Endodermal cell (in vitro differentiated cells): ENCODE data around the gene NKAIN1. TPM values are rescaled to one million over a fixed set of nuclear protein-coding genes. Genes with fewer than 3 reads are reported as not detected.

Experiments
- DNase-seq: peaks from one replicate; pipeline ENCODE4 v3.0.0-alpha.2; 2017
- H3K27ac ChIP-seq: 2 replicates; pipeline ENCODE4 v1.5.1; 2013; ENCODE audit warnings: mild to moderate bottlenecking, low read depth, low read length, moderate library complexity
- H3K27me3 ChIP-seq: 2 replicates; pipeline ENCODE4 v1.6.1; 2013; ENCODE audit warnings: mild to moderate bottlenecking, low read length, moderate library complexity; ENCODE audit not compliant: insufficient read depth, control insufficient read depth, poor library complexity, severe bottlenecking
- H3K36me3 ChIP-seq: 2 replicates; pipeline ENCODE4 v1.7.0; 2013; ENCODE audit warnings: mild to moderate bottlenecking, low read length, moderate library complexity; ENCODE audit not compliant: control insufficient read depth, insufficient read depth
- H3K4me1 ChIP-seq: one replicate; pipeline ENCODE4 v1.7.0; 2013; ENCODE audit warnings: low read length; ENCODE audit not compliant: control insufficient read depth, insufficient read depth
- H3K4me3 ChIP-seq: 2 replicates; pipeline ENCODE4 v1.5.1; 2013; ENCODE audit warnings: mild to moderate bottlenecking, low read length, moderate library complexity
- H3K9ac ChIP-seq: 2 replicates; pipeline ENCODE4 v1.6.1; 2013; ENCODE audit warnings: mild to moderate bottlenecking, low read length, moderate library complexity; ENCODE audit not compliant: poor library complexity, severe bottlenecking; ENCODE audit errors: extremely low read depth
- H3K9me3 ChIP-seq: 2 replicates; pipeline ENCODE4 v1.6.1; 2013; ENCODE audit warnings: mild to moderate bottlenecking, low read length, moderate library complexity; ENCODE audit not compliant: control insufficient read depth
- H3K27ac Mint-ChIP-seq: 2 replicates; pipeline ENCODE4 v1.8.0; 2020; ENCODE audit warnings: mixed read lengths
- H3K27me3 Mint-ChIP-seq: 2 replicates; pipeline ENCODE4 v1.8.0; 2021; ENCODE audit warnings: mild to moderate bottlenecking, mixed read lengths; ENCODE audit not compliant: insufficient read depth
- H3K36me3 Mint-ChIP-seq: 2 replicates; pipeline ENCODE4 v1.8.0; 2020; ENCODE audit warnings: low read depth, mixed read lengths
- H3K4me1 Mint-ChIP-seq: 2 replicates; pipeline ENCODE4 v1.8.0; 2020; ENCODE audit warnings: mixed read lengths
- H3K4me3 Mint-ChIP-seq: 2 replicates; pipeline ENCODE4 v1.8.0; 2020; ENCODE audit warnings: mild to moderate bottlenecking, moderate library complexity, mixed read lengths
- H3K9me3 Mint-ChIP-seq: 2 replicates; pipeline ENCODE4 v1.8.0; 2020; ENCODE audit warnings: mild to moderate bottlenecking, mixed read lengths
- WGBS, 2 experiments: methylation state at CpG; one replicate each; pipeline versions ENCODE4 v1.1.5 to v1.1.7; 2013; ENCODE audit warnings: missing lambda C conversion rate in 2 of 2, mixed read lengths in 1 of 2; ENCODE audit not compliant: insufficient coverage in 1 of 2, insufficient read length in 1 of 2; 5-methylcytosine and 5-hydroxymethylcytosine counted together
- total RNA-seq, 2 donors: library from RNA; stranded (reverse); fragmentation: NEBNext Ultra II Directional in 1 of 2; extraction: Animal tissue kit (Norgen Biotek cat#: 25700) in 1 of 2; gene quantifications; 2 replicates in 1 of 2; 3 replicates in 1 of 2; pipeline ENCODE4 v1.2.1, GENCODE V29; 2021
- TF ChIP-seq, protein P1 (sequence below): fragments of 200-600 bp; sonication (generic); conservative IDR thresholded peaks from 2 replicates; pipeline ENCODE4 v1.5.0; 2021; ENCODE audit warnings: antibody characterized with exemption, mild to moderate bottlenecking

The NKAIN1 gene
- total RNA-seq, 2 donors from 2014 or later, result 7.0 to 13.2 TPM

DNA sequence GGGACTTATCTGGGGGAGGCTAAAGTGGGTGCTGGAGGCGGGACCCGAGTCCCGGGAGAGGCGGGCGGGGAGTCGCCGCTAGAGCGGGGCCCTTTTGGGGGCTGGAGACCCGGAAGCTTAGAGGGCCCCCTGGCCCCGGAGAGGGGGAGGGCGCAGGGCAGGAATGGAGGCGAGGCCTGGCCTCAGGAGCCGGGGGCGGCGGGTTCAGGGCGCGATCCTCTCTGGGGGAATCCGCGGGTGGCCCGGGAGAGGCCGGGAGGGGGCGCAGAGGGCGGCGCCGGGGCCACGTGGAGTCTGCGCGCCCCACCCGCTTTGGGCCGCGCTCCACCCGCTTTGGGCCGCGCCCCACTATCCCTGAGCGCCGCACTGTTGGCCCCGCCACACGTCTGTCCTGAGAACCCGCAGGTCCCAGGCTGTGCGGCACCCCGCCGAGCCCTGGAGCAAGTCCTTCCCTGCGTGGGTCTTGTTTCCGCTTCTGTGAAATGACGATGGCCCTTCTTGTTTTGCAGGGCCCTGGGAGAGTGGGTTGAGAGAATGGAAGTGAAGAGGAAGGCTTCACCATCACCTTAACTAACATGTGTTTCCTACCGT lies 84.4 kb downstream of the NKAIN1 start:
- H3K9ac ChIP-seq, result peak overlapping the region; percentile 69
- H3K9me3 ChIP-seq, result peaks cover 7% of the 10 kb centered on the region
- no peaks in the 10 kb centered on the region for H3K4me1 ChIP-seq
- Mint-ChIP-seq H3K27me3 (peaks cover 1% of the 10 kb centered on the region), H3K36me3 (peaks cover 13% of the 10 kb centered on the region), H3K4me3 (peak overlapping the region; percentile 77), H3K4me1 (peaks cover 8% of the 10 kb centered on the region), H3K27ac (peak overlapping the region; percentile 97), H3K9me3 (peaks cover 12% of the 10 kb centered on the region)
- H3K4me3 ChIP-seq, result peak overlapping the region; percentile 73
- DNase-seq, result no peak
- H3K36me3 ChIP-seq, result no peaks in the 10 kb centered on the region
- 3 to 10% methylated on average over 12 to 46 of the region's 46 CpGs for WGBS, 2 experiments
- peak overlapping the region; percentile 60 for H3K27ac ChIP-seq
- TF ChIP-seq, protein P1, sequence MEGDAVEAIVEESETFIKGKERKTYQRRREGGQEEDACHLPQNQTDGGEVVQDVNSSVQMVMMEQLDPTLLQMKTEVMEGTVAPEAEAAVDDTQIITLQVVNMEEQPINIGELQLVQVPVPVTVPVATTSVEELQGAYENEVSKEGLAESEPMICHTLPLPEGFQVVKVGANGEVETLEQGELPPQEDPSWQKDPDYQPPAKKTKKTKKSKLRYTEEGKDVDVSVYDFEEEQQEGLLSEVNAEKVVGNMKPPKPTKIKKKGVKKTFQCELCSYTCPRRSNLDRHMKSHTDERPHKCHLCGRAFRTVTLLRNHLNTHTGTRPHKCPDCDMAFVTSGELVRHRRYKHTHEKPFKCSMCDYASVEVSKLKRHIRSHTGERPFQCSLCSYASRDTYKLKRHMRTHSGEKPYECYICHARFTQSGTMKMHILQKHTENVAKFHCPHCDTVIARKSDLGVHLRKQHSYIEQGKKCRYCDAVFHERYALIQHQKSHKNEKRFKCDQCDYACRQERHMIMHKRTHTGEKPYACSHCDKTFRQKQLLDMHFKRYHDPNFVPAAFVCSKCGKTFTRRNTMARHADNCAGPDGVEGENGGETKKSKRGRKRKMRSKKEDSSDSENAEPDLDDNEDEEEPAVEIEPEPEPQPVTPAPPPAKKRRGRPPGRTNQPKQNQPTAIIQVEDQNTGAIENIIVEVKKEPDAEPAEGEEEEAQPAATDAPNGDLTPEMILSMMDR, result peak; percentile 51
- no peaks in the 10 kb centered on the region for H3K27me3 ChIP-seq

- H3K27ac Mint-ChIP-seq, result peak overlapping the region; percentile 98
- Histone ChIP-seq H3K9me3 (peaks cover 7% of the 10 kb centered on the region), H3K9ac (peak overlapping the region; percentile 92), H3K4me3 (peak overlapping the region; percentile 72), H3K36me3 (no peaks in the 10 kb centered on the region), H3K27ac (peak overlapping the region; percentile 98), H3K4me1 (no peaks in the 10 kb centered on the region), H3K27me3 (no peaks in the 10 kb centered on the region)
- DNase-seq, result peak; percentile 98
- peak overlapping the region; percentile 77 for H3K4me3 Mint-ChIP-seq
- peaks cover 1% of the 10 kb centered on the region for H3K27me3 Mint-ChIP-seq
- TF ChIP-seq, protein P1, result no peak
- H3K36me3 Mint-ChIP-seq, result peaks cover 13% of the 10 kb centered on the region
- WGBS, 2 experiments, result 2% methylated on average over 39 of the region's 51 CpGs; no CpG with 5 or more reads in 1 of the 2 experiments
- H3K4me1 Mint-ChIP-seq, result peaks cover 8% of the 10 kb centered on the region
- peaks cover 12% of the 10 kb centered on the region for H3K9me3 Mint-ChIP-seq
Observed at GRCh38 chr1:31154632-31155215, 85.0 kb downstream of the NKAIN1 start.

DNA sequence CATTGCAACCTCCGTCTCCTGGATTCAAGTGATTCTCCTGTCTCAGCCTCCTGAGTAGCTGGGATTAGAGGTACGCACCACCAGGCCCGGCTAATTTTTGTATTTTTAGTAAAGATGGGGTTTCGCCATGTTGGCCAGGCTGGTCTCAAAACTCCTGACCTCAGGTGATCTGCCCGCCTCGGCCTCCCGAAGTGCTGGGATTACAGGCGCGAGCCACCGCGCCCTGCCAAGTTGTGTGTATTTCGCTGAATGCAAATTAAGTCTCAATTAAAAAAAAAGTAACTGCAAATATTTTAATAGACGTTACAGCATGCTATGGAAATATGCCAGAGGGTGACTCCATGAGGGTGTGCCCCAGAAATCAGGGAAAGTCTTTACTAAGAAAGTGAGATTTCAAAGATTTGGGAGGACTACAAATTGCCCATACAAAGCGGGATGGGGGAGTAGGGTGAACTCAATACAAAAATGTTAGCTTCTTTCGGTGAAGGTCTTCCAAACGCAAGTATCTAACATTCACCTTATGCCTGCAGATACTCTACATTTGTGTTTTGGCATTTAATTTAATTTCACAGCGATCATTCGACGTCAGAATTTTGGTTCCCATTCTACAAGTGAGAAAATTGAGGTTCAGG lies 85.6 kb downstream of the NKAIN1 start:
- peaks cover 12% of the 10 kb centered on the region for H3K9me3 Mint-ChIP-seq
- peaks cover 7% of the 10 kb centered on the region for H3K9me3 ChIP-seq
- DNase-seq, result no peak

More for the DNA sequence above, 85.6 kb downstream of the NKAIN1 start:
- H3K27ac Mint-ChIP-seq, result peak overlapping the region; percentile 98
- Histone ChIP-seq H3K27me3 (no peaks in the 10 kb centered on the region), H3K9ac (peak overlapping the region; percentile 92), H3K36me3 (no peaks in the 10 kb centered on the region), H3K27ac (peak overlapping the region; percentile 98), H3K4me3 (peak overlapping the region; percentile 72), H3K4me1 (no peaks in the 10 kb centered on the region)
- H3K36me3 Mint-ChIP-seq, result peaks cover 13% of the 10 kb centered on the region
- H3K4me3 Mint-ChIP-seq, result peak overlapping the region; percentile 77
- TF ChIP-seq, protein P1, result no peak
- peaks cover 8% of the 10 kb centered on the region for H3K4me1 Mint-ChIP-seq
- H3K27me3 Mint-ChIP-seq, result peaks cover 1% of the 10 kb centered on the region
- WGBS, 2 experiments, result 73 to 81% methylated on average over 18 to 19 of the region's 19 CpGs
